GM12878 (cell line): ENCODE results near the gene EFHD2.

ENCODE experiments used
- E4F1 ChIP-seq: fragments of 450-650 bp; IDR thresholded peaks from 2 replicates; pipeline ENCODE4 v1.6.1; 2018; ENCODE audit warnings: borderline replicate concordance, mild to moderate bottlenecking; ENCODE audit not compliant: partially characterized antibody
- IKZF1 ChIP-seq: fragments of 450-650 bp; conservative IDR thresholded peaks from 2 replicates; pipeline ENCODE4 v1.6.1; 2017; ENCODE audit warnings: antibody characterized with exemption, mild to moderate bottlenecking
- MAX ChIP-seq: IDR thresholded peaks from 2 replicates; pipeline ENCODE4 v1.6.1; 2012; ENCODE audit warnings: low read depth, low read length, improper control_type of control experiment
- MEF2A ChIP-seq: IDR thresholded peaks from 2 replicates; pipeline ENCODE4 v1.6.1; 2011; ENCODE audit warnings: low read depth, mild to moderate bottlenecking, low read length, moderate library complexity; ENCODE audit not compliant: insufficient read depth
- NBN ChIP-seq: fragments of 450-650 bp; IDR thresholded peaks from 2 replicates; pipeline ENCODE4 v1.6.1; 2016
- SMC3 ChIP-seq: IDR thresholded peaks from 2 replicates; pipeline ENCODE4 v1.6.1; 2011; ENCODE audit warnings: low read length, improper control_type of control experiment, borderline replicate concordance

DNA sequence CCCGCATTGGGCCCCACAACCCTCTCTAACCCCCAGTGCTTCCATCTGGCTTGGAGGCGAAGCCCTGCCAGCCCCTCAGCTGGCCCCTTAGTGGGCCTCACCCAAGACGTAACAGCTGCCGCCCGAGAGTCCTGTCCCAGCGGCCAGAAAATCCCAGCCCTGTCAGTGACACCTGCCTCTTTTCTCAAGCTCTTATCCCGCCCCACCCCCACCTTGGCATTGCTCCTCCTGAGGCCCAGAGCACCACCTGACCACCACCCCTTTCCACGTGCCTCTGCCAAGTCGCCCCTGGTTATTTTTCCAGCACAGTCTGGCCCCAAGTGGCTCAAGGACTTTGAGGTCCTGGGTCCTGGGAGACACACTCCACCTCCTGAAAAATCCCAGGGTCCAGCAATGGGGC lies 22.6 kb downstream of the EFHD2 start:
- TF ChIP-seq MAX (no peak), IKZF1 (no peak), SMC3 (no peak), MEF2A (no peak), E4F1 (no peak), NBN (no peak)
